Urothelium cell line (cell line): Measurements from ENCODE around the gene CAPN15.
"Not testable (repeated sequence)": the region's sequence is repeated elsewhere in the genome, so short reads cannot be mapped to it uniquely, and the experiment has no call there.

Experiments
- DNase-seq: peaks from one replicate; pipeline ENCODE4 v3.0.0; 2011; ENCODE audit warnings: low spot score, mixed read lengths
- FAIRE-seq: peaks from 2 replicates; lab custom pipeline; 2011; peaks lifted over from hg19 to GRCh38; lab: Jason Lieb, UNC

The CAPN15 gene

DNA sequence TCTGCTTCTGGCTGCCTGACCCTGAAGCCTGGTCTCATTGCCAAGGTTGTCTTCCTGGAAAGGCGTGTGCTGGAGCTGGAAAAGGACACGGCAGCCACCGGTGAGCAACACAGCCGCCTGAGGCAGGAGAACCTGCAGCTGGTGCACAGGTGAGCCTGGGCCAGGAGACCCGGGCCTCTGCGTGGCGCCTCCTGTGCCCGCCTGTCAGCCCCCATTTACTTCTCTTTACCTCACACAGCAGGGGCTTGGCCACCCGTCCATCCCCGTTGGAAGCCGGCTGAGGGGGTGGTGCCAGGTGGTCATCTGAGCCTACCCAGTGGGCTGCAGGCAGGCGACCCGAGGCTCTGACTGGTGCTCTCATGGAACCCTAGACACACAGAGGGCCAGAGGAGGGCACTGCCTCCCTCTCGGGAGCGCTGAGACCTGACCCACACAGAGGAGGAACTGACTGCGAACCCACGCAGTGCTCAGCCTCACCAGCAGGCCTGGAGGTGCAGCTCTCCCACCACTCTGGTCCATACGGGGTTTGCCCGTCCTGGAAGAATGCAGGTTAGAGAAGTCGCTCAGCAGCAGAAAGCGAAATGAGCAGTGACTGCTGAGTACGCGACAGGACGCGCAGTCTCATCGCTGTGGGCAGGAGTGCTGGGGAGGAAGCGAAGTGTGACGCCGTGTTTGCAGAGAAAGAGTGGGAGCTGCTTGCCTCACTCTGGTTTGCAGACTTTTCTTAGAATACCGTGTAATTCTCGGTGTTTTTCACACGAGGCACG is 21.9 kb upstream of the CAPN15 start:
- FAIRE-seq = no peak
- no peak for DNase-seq

DNA sequence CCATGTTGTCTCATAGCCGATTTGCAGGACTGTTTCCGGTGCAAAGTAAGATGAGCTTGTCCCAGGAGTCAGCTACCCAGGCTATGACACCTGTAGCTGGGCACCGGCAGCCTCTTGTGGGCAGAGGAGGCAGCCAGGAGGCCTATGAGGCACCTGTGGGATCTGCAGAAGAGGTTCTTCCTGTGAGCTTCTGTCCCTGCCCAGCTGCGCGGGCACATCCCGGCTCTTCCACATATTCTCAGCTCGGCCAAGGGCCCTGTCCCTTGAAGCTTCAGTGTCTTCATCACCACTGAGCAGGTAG is 21.3 kb upstream of the CAPN15 start:
- FAIRE-seq = no peak
- no peak for DNase-seq

DNA sequence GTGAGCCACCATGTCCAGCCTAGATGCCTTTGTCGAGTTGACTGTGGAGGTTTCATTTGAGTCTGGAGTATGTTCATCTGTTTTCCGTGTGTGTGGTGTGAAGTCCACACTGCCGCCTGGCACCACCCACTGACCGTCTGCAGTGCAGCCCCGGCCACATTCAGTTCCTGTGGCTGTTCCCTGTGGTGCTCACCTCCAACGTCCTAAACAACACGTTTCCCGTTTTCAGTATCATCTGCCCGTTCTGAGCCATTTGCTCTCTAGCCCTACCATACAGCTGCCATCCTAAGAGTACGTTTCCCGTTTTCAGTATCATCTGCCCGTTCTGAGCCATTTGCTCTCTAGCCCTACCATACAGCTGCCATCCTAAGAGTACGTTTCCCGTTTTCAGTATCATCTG is 20.0 kb upstream of the CAPN15 start:
- not testable (repeated sequence) for FAIRE-seq, DNase-seq

DNA sequence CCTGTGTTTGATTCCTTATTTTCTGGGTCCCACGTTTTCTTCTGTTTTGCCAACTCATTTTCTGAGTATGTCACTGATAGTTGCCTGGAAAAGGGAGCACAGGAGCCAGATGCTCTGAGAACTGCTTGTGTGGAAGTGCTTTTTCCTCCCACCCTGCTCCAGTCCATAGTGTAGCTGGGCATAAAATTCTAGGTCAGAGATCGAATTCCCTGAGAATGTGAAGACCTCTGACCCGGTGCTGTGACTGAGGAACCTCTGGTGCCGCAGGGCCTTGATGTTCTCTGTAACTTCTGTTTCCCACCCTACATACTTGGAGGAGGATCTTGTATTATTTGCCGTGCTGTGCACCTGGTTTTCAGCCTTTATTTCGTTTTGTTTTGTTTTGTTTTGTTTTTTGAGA is 19.5 kb upstream of the CAPN15 start:
- FAIRE-seq = no peak
- no peak for DNase-seq

DNA sequence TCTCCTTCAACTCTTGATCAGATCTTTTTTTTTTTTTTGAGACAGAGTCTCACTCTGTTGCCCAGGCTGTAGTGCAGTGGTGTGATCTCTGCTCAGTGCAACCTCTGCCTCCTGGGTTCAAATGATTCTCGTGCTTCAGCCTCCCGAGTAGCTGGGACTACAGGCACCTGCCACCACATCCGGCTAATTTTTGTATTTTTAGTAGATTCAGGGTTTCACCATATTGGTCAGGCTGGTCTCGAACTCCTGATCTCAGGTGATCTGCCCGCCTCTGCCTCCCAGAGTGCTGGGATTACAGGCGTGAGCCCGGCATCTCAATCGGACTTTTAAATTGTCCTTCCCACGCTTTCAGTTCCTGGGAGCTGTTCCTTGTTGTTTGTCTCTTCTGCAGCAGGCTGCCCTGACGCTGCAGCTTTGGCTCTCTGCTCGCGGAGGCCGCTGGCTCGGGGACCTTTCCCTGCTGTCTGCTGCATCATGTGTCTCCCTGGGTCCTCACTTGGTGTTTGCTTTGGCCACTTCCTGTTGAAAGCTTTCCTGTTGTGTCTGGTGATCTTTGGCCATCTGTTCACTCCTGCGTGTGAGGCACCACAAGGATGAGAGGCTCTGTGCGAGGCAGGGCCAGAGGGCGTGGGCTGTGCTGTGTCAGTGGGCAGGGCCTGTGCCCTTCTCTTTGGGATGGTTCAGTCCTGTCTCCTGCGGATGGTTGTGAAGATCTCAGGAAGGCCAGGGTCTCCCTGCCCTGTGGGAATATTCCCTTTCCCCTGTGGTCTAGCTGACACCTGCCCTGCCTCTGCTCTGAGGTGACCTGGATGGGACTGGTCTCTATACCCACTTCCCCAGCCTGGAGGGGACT is 18.4 kb upstream of the CAPN15 start:
- FAIRE-seq (no peak), DNase-seq (no peak)

DNA sequence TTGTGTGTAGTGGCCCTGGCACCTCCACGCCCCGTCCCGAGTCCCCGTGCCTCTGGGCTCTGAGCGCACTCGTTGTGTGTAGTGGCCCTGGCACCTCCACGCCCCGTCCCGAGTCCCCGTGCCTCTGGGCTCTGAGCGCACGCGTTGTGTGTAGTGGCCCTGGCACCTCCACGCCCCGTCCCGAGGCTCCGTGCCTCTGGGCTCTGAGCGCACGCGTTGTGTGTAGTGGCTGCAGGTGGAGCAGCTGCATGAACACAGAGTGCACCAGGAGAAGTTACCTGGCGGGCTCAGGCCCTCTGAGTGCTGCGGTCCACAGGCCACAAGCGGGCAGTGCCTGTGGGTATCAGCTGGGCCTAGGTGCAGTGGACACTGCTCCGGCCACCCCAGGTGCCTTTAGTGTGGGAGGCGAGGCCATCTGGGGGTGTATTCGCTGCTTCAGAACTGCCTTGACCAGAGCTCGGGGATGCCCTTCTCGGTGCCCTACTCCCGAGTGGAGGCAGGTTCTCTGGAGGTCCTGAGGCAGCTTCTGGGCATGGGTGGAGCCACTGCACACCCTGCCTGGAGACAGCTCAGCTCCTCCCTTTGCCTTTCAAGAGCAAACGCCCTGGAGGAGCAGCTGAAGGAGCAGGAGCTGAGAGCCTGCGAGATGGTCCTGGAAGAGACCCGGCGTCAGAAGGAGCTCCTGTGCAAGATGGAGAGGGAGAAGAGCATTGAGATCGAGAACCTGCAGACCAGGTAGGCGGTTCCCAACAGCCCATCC is 17.3 kb upstream of the CAPN15 start:
- no peak for FAIRE-seq

DNA sequence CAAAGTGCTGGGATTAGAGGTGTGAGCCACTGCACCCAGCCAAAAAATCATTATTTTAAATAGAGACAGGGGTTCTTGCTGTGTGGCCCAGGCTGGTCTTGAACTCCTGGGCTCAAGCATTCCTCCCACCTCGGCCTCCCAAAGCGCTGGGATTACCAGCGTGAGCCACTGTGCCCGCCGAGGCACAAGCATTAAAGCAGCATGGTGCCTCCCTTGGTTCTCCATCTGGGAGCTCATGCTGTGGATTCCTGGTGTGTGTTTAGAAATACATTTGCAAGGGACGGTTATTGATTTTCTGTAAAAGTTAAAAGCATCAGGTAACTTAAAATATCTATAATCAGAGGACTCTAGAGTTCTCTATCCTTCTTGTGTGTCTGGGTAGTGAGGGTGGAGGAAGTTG is 14.7 kb upstream of the CAPN15 start:
- no peak for DNase-seq
- FAIRE-seq = no peak

More for the DNA sequence above, 17.3 kb upstream of the CAPN15 start:
- no peak for DNase-seq

DNA sequence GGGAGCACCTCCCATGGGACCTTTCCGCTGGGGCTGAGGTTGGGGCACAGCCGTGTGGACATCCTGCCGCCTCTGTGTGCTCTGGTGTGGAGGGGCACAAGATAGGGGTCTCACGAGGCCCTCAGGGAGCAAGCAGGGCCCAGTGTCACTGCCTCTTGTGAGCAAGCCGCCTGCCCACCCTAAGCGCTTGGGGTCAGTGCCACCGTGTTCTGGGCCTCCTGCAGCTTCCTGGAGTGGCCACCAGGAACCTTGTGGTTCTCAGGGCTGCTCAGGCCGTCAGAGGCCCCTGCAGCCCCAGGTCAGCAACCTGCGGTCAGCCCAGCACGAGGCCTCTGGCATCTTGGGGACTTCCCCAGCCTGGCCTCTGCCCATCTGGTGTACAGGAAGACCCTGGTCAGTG is 13.6 kb upstream of the CAPN15 start:
- FAIRE-seq (no peak), DNase-seq (no peak)

DNA sequence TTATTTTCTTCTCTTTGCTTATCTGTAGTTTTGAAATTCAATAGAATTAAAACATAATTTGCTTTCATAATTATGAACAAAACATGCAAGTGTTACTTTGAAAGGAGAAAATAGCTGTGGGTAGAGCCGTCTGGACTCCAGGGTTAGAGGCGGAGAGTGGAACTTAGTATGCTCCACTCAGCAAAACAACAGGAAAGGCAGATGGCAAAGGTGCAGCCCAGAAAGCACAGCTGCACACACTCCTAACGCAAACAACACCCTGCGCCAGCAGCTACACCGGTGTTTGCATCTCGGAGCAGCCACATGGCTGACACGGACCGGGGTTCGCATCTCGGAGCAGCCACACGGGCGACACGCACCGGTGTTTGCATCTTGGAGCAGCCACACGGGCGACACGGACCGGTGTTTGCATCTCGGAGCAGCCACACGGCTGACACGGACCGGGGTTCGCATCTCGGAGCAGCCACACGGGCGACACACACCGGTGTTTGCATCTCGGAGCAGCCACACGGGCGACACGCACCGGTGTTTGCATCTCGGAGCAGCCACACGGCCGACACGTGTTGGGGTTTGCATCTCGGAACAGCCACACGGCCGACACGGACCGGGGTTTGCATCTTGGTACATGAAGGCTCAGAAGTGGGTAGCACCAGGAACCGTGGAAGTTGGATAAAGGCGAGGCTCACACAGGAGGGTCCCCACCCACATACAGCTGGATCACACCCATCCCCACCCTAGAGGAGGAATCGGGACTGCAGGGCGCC is 12.2 kb upstream of the CAPN15 start:
- DNase-seq (no peak), FAIRE-seq (peak; percentile 84)

DNA sequence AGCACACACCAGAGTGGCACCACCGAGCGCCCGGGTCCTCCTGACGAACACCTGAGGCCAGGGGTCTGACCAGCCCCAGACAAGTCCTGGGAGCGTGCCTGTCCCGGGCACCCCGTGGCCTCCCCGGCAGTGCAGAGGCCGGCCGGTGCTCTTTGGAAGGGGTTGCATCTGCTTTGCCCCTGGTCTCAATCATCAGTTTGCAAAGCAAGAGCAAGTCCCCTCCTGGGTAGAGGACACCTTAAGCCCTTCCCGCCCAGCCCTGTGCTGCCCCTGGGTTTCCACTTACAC is 11.6 kb upstream of the CAPN15 start:
- DNase-seq = no peak
- FAIRE-seq = no peak

DNA sequence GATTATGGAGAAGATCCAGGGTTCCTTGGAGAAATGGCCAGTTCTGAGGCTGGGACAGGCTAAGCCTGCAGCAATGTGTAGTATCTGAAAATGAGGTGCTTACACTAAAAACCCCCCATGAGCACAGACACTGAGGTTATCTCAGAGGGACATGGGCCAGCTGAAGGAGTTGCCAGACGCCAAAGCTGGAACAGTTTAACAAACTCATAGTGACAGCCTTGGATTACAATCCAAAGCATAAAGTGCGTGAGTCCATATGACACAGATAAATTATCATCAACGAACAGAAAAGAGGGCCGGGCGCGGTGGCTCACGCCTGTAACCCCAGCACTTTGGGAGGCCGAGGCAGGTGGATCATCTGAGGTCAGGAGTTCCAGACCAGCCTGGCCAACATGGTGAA is 11.2 kb upstream of the CAPN15 start:
- DNase-seq = no peak
- FAIRE-seq = no peak

DNA sequence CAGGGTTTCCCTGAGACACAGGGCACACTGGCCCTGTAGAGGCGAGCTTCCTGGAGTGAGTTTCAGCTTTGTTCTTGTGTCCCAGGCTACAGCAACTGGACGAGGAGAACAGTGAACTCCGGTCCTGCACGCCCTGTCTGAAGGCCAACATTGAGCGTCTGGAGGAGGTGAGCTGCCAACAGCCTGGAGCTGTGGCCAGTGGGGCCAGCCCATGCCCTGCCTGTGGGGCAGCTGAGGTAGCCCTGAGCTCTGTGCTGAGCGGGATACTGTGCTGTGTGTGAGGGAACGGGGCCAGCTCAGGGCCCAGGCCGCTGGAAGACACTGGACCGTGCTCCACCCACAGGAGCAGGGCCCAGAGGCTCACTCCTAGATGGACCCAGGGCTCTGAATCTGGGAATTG is 8.7 kb upstream of the CAPN15 start:
- DNase-seq (no peak), FAIRE-seq (no peak)

DNA sequence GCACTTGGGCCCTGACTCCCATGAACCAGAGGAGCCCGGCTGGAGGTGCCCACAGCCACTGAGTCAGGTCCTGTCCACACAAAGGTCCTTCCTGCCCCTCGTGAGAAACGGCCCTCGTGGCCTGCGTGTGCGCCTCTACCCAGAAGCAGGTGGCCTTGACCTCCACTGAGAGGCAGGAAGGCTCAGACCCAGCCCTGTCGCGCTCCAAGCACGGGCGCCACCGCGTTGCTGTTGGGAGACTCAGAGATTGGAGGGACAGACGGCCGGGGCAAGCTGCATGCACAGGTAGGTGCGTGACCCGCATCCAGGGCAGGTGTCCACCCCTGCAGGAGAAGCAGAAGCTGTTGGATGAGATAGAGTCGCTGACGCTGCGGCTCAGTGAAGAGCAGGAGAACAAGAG is 8.1 kb upstream of the CAPN15 start:
- DNase-seq (no peak), FAIRE-seq (no peak)

DNA sequence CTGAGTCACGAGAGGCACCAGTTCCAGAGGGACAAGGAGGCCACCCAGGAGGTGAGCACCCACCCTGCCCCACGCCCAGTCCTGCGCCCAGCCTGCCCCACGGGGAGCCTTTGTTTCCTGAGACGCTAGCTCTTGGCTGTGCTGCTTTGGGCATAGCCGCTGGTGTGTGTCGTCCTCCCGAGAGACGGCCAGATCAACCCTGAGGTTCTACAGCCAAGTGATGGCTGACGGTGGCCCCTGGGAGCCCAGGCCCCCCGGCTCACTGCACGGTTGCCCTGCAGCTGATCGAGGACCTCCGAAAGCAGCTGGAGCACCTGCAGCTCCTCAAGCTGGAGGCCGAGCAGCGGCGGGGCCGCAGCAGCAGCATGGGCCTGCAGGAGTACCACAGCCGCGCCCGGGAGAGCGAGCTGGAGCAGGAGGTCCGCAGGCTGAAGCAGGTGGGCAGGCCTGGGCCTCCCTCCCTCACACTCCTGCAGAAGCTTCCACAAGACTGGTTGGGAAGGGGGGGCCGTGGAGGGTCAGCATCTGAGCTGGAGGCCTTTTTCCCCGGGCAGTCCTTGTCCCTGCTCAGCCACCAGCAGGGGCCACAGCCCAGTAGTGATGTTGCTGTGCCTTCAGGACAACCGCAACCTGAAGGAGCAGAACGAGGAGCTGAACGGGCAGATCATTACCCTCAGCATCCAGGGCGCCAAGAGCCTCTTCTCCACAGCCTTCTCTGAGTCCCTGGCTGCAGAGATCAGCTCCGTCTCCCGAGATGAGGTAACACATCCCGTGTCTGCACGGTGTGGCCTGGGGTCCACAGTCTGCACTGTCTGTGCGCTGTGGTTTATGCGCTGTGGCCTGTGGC is 7.4 kb upstream of the CAPN15 start:
- no peak for FAIRE-seq
- DNase-seq = no peak

DNA sequence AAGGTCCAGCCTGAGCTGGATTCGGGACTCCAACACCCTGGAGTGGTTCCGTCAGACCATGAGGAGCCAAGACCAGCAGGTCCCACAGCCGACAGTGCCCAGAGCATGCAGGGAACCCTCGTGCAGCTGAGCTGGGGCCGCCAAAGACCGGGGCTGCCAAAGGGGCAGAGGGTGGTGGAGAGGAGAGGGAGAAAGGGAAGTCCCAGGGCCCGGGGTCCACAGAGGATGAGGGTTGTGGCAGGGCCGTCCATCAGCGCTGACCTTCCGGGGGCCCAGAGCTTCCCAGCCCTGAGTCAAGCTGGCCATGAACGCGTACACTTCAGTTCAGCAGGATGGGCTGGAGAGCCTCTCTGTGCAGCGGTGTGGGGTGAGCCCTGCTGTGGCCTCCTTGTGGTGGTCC is 6.7 kb upstream of the CAPN15 start:
- no peak for FAIRE-seq
- DNase-seq = no peak

DNA sequence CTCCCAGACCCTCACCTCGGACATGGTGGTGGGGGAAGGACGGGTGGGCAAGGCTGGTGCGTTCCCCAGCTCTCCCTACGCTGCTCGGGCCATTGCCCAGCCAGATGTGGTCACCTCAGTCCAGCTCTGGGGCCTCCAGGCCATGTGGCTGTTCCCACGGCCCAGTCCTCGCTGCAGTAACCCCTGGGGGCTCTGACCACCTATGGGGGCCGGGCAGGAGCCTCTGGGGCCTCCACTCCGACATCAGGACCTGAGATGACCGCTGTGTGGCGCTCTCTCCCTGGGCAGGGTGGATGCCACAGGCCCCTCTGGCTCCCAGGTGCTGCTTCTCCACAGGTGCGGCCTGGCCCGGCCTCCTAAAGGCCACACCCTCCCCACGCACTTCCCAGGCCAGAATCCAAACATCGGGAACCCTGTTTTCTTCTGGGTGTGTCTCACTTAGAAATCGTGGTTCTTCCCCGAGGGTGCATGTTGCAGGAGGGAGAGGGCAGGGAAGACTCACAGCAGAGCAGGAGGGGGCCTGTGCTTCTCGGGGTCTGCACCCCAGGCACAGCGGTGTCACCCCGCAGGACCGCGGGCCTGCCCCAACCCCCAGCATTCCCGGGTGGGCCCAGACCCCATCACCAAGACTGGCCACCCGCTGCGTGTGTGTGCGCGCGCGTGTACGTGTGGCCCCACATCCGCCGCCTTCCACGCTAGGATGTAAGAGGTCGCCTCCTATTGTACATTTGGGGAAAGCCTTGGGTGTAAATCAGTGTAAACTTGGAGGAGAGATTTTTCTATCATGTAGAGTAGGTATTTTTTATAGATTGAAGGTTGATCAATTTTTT is 5.9 kb upstream of the CAPN15 start:
- DNase-seq (no peak), FAIRE-seq (no peak)

DNA sequence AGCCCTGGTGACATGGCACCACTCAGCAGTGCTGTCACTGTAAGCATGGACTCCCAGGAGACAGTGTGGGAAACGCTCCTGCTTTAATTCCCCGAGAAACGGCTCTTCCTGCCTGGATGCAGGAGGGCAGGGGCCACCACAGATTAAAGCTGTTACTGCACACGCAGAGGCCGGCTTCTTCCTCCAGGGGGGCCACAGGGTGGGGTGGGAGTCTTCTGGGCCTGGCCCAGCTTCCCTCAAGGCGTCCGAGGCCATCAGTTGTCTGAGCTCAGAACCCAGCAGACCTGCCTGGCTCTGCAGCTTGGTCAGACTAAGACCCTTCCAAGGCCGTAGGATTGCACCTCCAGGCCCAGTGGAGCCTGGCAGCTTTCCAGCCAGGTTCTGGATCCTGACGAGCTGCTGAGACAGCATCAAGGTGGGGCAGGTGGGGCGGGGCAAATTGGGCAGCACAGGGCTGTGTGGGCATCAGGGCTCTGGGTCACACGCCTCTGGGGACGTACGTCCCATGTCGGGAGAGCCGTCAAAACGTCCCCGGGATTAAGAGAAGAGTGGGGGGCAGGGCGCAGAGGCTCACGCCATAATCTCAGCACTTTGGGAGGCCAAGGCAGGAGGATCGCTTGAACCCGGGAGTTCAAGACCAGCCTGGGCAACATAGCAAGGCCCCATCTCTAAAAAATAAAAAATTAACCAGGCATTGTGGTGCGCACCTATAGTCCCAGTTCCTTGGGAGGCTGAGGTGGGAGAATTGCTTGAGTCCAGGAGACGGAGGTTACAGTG is 5.0 kb upstream of the CAPN15 start:
- FAIRE-seq = no peak

DNA sequence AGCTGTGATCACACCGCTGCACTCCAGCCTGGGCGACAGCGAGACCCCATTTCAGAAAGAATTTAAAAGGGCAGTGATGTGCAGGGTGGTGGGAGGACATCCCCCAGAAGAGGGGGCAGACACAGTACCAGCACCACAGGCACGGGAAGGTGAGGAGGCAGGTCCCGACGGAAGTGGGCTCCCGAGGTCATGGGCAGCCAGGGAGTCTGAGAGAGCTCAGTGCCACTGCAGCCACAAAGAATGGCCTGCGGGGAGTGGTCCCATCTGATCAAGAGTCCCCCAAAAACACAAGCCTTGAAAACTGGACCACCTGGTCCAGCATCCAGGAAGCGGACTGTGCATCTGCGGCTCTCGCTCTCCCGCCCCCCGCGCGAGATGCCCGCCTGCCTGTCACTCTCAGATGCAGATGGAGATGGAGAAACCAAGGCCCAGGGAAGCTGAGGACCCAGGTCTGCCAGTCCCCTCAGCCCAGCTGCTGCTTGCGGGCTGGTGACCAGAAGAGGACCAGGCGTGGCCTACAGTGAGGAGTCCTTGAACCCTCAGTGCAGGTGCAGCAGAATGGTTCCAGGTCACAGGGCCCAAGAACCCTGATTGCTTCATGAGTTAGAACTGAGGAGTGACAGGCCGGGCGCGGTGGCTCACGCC is 4.3 kb upstream of the CAPN15 start:
- FAIRE-seq (no peak), DNase-seq (no peak)

More for the DNA sequence above, 5.0 kb upstream of the CAPN15 start:
- DNase-seq = no peak
